B cell (primary cell): Measurements from ENCODE around the gene CIBAR2. TPM values are rescaled to one million over a fixed set of nuclear protein-coding genes. Genes with fewer than 3 reads are reported as not detected.

Experiments used
- ATAC-seq: fragments of 200-7000 bp; cut with Tn5 transposase; one replicate; pipeline ENCODE4 v1.10.0; 2021; ENCODE audit warnings: low read depth, mild to moderate bottlenecking, moderate number of reproducible peaks, moderate library complexity
- CTCF ChIA-PET: fragments of 350-600 bp; sonication (Branson Sonifier 250); formaldehyde crosslinking; loops from one replicate; lab custom pipeline; 2021; ENCODE audit warnings: antibody characterized with exemption, inconsistent platforms; lab: Charles Lee
- POLR2A ChIA-PET: fragments of 350-600 bp; sonication (Branson Sonifier 250); formaldehyde crosslinking; loops from one replicate; lab custom pipeline; 2021; ENCODE audit warnings: antibody characterized with exemption; lab: Charles Lee
- DNase-seq: peaks from one replicate; pipeline ENCODE4 v3.0.0; 2013
- H2AFZ ChIP-seq: 2 replicates; pipeline ENCODE4 v1.6.1; 2012; ENCODE audit warnings: mild to moderate bottlenecking, low read depth, low read length; ENCODE audit not compliant: insufficient read depth, poor library complexity, severe bottlenecking
- H3K27ac ChIP-seq, 2 donors: 1 replicate in 1 of 2; 2 replicates in 1 of 2; pipeline ENCODE4 v1.5.1; 2012 to 2013; ENCODE audit warnings: low read length in 2 of 2, mild to moderate bottlenecking in 2 of 2, moderate library complexity in 1 of 2
- H3K27me3 ChIP-seq, 4 experiments: fragments of 200-600 bp in 1 of 4; sonication (generic) in 1 of 4; replicated peaks in 1 of 4; 1 replicate in 2 of 4; 2 replicates in 2 of 4; pipeline versions ENCODE4 v1.6.1 to v1.7.0; 2013 to 2016; ENCODE audit warnings: low read length in 3 of 4, mild to moderate bottlenecking in 2 of 4, mixed read lengths in 1 of 4, moderate library complexity in 1 of 4; ENCODE audit not compliant: insufficient read depth in 4 of 4, control insufficient read depth in 3 of 4; ENCODE audit errors: control extremely low read depth in 1 of 4
- H3K36me3 ChIP-seq, 2 experiments: replicated peaks in 1 of 2; 1 replicate in 1 of 2; 2 replicates in 1 of 2; pipeline versions ENCODE4 v1.6.1 to v1.7.1; 2013; ENCODE audit warnings: low read length in 1 of 2; ENCODE audit not compliant: insufficient read depth in 2 of 2, control insufficient read depth in 1 of 2; ENCODE audit errors: control extremely low read depth in 1 of 2, extremely low read depth in 1 of 2
- H3K4me1 ChIP-seq, 2 donors: fragments of 200-600 bp in 1 of 2; sonication (generic) in 1 of 2; 1 replicate in 1 of 2; 2 replicates in 1 of 2; pipeline versions ENCODE4 v1.5.1 to v1.6.1; 2013 to 2017; ENCODE audit warnings: low read length in 2 of 2; ENCODE audit not compliant: control insufficient read depth in 2 of 2, insufficient read depth in 2 of 2
- H3K4me2 ChIP-seq: replicated peaks from 2 replicates; pipeline ENCODE3; 2012; ENCODE audit warnings: mild to moderate bottlenecking, low read depth, low read length; ENCODE audit not compliant: poor library complexity, severe bottlenecking
- H3K4me3 ChIP-seq, 5 experiments: fragments of 200-600 bp in 1 of 5; sonication (generic) in 1 of 5; 1 replicate in 3 of 5; 2 replicates in 2 of 5; pipeline versions ENCODE4 v1.5.1 to v1.7.0; 2011 to 2016; ENCODE audit warnings: low read length in 4 of 5, mild to moderate bottlenecking in 4 of 5, low read depth in 2 of 5, control low read depth in 1 of 5, moderate library complexity in 1 of 5; ENCODE audit not compliant: insufficient read depth in 1 of 5; ENCODE audit errors: control extremely low read depth in 1 of 5, extremely low read depth in 1 of 5
- H3K79me2 ChIP-seq: fragments of 200-600 bp; sonication (generic); one replicate; pipeline ENCODE4 v1.6.0; 2016; ENCODE audit warnings: low read length; ENCODE audit not compliant: control insufficient read depth, insufficient read depth
- H3K9ac ChIP-seq: fragments of 200-600 bp; sonication (generic); 2 replicates; pipeline ENCODE4 v1.6.1; 2017; ENCODE audit warnings: mild to moderate bottlenecking, low read length, moderate library complexity
- H3K9me3 ChIP-seq, 3 donors: one replicate each; pipeline versions ENCODE4 v1.6.1 to v1.7.1; 2013; ENCODE audit warnings: low read length in 2 of 3; ENCODE audit not compliant: control insufficient read depth in 2 of 3, insufficient read depth in 1 of 3; ENCODE audit errors: control extremely low read depth in 1 of 3
- H4K20me1 ChIP-seq: 2 replicates; pipeline ENCODE4 v1.6.0; 2012; ENCODE audit warnings: mild to moderate bottlenecking, low read length; ENCODE audit not compliant: insufficient read depth, control insufficient read depth, poor library complexity, severe bottlenecking
- H3K27ac Mint-ChIP-seq: one replicate; pipeline ENCODE4 v1.8.0; 2021; ENCODE audit warnings: mixed read lengths
- H3K27me3 Mint-ChIP-seq: one replicate; pipeline ENCODE4 v1.8.0; 2021; ENCODE audit warnings: mixed read lengths
- H3K4me1 Mint-ChIP-seq: one replicate; pipeline ENCODE4 v1.8.0; 2021; ENCODE audit warnings: mixed read lengths
- H3K4me3 Mint-ChIP-seq: one replicate; pipeline ENCODE4 v1.8.0; 2021; ENCODE audit warnings: mixed read lengths
- H3K9me3 Mint-ChIP-seq: one replicate; pipeline ENCODE4 v1.8.0; 2022; ENCODE audit warnings: mixed read lengths; ENCODE audit not compliant: insufficient read depth
- EZH2 ChIP-seq: IDR thresholded peaks from 2 replicates; pipeline ENCODE4 v1.6.1; 2012; ENCODE audit warnings: borderline replicate concordance, low read depth, mild to moderate bottlenecking, moderate library complexity, low read length; ENCODE audit not compliant: insufficient read depth, poor library complexity, severe bottlenecking
- WGBS: methylation state at CpG from one replicate; pipeline ENCODE4 v1.1.5; 2013; ENCODE audit warnings: missing lambda C conversion rate; ENCODE audit not compliant: insufficient coverage; 5-methylcytosine and 5-hydroxymethylcytosine counted together
- intact Hi-C: fragments of 100-400 bp; cut with micrococcal nuclease; formaldehyde crosslinking; loops from one replicate; pipeline ENCODE4 v1.10.0; 2022
- polyA plus RNA-seq: library from polyadenylated mRNA; depleted of rRNA; stranded (reverse); fragments of >200 nt; gene quantifications from 2 replicates; pipeline ENCODE4 v1.2.3, GENCODE V29; 2012
- total RNA-seq, 2 donors: library from RNA; stranded (reverse); fragments of 120-200 nt in 1 of 2; gene quantifications; 1 replicate in 1 of 2; 2 replicates in 1 of 2; pipeline versions ENCODE4 v1.2.3 to v1.2.4, GENCODE V29; 2013 to 2022
- TF ChIP-seq, protein P1 (sequence below): fragments of 200-600 bp; IDR thresholded peaks from one replicate; pipeline ENCODE4 v1.8.0; 2022; ENCODE audit warnings: antibody characterized with exemption, mild to moderate bottlenecking

The CIBAR2 gene
- total and polyA plus RNA-seq, 2 donors (not counting 1 experiment from before 2014, with no cell fraction given): not detected

DNA sequence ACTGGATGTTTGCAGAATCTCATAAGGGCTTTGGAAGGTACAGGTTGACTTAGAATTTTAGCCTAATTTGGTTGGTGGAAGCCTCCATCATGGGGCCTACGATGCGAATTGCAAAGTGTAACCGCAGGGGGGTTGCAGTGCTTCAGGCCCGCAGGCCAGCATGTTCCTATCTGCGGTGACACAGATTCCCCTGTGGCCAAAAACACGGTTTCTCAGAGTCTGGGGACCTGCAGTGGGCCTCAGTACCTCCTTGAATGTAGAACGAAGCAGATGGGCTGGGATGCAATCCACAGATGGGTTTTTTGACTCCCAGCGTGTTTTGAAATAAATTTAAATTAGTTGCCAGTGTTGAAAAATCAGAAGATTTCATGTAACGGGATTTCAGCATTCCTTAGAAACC, 49.9 kb downstream of the CIBAR2 start:
- Histone ChIP-seq H4K20me1 (no peaks in the 10 kb centered on the region), H3K4me2 (no peak overlapping the region), H2AFZ (no peak overlapping the region), H3K27ac (no peak overlapping the region), H3K9ac (no peak overlapping the region), H3K4me1 (peaks cover 17 to 22% of the 10 kb centered on the region in 2 donors), H3K4me3 (no peak overlapping the region), H3K9me3 (no peaks in the 10 kb centered on the region), H3K79me2 (no peaks in the 10 kb centered on the region), H3K27me3 (no peaks in the 10 kb centered on the region), H3K36me3 (no peaks in the 10 kb centered on the region)
- H3K27ac Mint-ChIP-seq: no peak overlapping the region
- ATAC-seq: no peak
- intact Hi-C loops: no loop called here
- WGBS: 90% methylated on average over 9 of the region's 9 CpGs
- DNase-seq: no peak
- H3K4me3 Mint-ChIP-seq: no peak overlapping the region
- POLR2A ChIA-PET: no interaction called here
- H3K9me3 Mint-ChIP-seq: no peaks in the 10 kb centered on the region
- CTCF ChIA-PET: no interaction called here
- H3K27me3 Mint-ChIP-seq: peaks cover 21% of the 10 kb centered on the region
- H3K4me1 Mint-ChIP-seq: peaks cover 20% of the 10 kb centered on the region
- TF ChIP-seq, protein P1, sequence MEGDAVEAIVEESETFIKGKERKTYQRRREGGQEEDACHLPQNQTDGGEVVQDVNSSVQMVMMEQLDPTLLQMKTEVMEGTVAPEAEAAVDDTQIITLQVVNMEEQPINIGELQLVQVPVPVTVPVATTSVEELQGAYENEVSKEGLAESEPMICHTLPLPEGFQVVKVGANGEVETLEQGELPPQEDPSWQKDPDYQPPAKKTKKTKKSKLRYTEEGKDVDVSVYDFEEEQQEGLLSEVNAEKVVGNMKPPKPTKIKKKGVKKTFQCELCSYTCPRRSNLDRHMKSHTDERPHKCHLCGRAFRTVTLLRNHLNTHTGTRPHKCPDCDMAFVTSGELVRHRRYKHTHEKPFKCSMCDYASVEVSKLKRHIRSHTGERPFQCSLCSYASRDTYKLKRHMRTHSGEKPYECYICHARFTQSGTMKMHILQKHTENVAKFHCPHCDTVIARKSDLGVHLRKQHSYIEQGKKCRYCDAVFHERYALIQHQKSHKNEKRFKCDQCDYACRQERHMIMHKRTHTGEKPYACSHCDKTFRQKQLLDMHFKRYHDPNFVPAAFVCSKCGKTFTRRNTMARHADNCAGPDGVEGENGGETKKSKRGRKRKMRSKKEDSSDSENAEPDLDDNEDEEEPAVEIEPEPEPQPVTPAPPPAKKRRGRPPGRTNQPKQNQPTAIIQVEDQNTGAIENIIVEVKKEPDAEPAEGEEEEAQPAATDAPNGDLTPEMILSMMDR: no peak
- TF ChIP-seq EZH2: no peak

DNA sequence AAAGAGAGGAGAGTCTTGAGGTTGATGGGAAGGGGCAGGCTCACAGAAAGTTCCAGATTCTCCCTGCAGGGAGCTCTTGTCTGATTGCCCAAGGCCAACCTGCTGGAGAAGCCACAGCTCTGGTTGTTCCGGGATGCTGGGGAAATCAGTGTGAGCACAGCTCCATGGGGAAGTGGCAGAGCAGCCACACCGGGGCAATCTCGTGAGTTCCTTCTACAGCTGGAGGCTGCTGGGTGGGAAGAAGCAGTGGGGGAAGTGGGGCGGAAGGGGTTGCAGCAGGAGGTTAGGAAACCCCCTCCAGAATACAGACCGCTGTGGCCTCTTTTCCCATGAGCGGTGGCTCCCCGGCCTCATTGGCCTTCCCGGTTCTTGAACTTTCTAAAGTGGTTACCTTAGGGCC, 50.7 kb downstream of the CIBAR2 start:
- peaks cover 25 to 30% of the 10 kb centered on the region in 2 donors for H3K4me1 ChIP-seq
- TF ChIP-seq, protein P1: no peak
- no peak for TF ChIP-seq EZH2
- H3K4me2 ChIP-seq: no peak overlapping the region
- Mint-ChIP-seq H3K4me1 (peaks cover 28% of the 10 kb centered on the region), H3K27me3 (peaks cover 24% of the 10 kb centered on the region), H3K9me3 (no peaks in the 10 kb centered on the region), H3K27ac (no peak overlapping the region), H3K4me3 (no peak overlapping the region)
- H3K27me3 ChIP-seq: peaks cover 0 to 2% (median 0%) of the 10 kb centered on the region in 4 experiments
- no peak overlapping the region for H3K9ac ChIP-seq
- ChIA-PET CTCF (interaction anchor here (0.7 to 1.0 kb wide), 2 partner anchors 25 to 91 kb away, joined by 3 to 4 read pairs; no protein-coding TSS in a partner anchor), POLR2A (no interaction called here)
- H3K36me3 ChIP-seq: no peaks in the 10 kb centered on the region
- no peak overlapping the region for H3K27ac ChIP-seq
- no peak overlapping the region for H2AFZ ChIP-seq
- intact Hi-C loops: no loop called here
- H4K20me1 ChIP-seq: no peaks in the 10 kb centered on the region
- DNase-seq (no peak), ATAC-seq (no peak)
- H3K9me3 ChIP-seq: no peaks in the 10 kb centered on the region
- H3K4me3 ChIP-seq: no peak overlapping the region
- WGBS: 8% methylated on average over 7 of the region's 8 CpGs
- no peaks in the 10 kb centered on the region for H3K79me2 ChIP-seq
